GM18867 (cell line): ENCODE results near the gene STAT4.

Experiments used
- ATAC-seq: cut with Tn5 transposase; IDR thresholded peaks from one replicate; pipeline ENCODE4 v1.9.1; 2021; ENCODE audit warnings: mild to moderate bottlenecking, moderate library complexity; ENCODE audit not compliant: unreplicated experiment

The STAT4 gene

GRCh38 chr2:191150600-191151330 lies at the start of gene STAT4:
Gene STAT4 (minus strand): TSS chr2:191150994. CDS start chr2:191148203, 2,791 bp downstream.
- peak; percentile 84 for ATAC-seq

- ATAC-seq = no peak
These were observed 49.2 kb upstream of the STAT4 start for GRCh38 chr2:191199929-191200512.

GRCh38 chr2:191198271-191198670 lies 47.5 kb upstream of the STAT4 start:
- no peak for ATAC-seq

- ATAC-seq = no peak
These were observed 46.3 kb upstream of the STAT4 start for GRCh38 chr2:191197096-191197495.

- ATAC-seq = no peak
These were observed 44.2 kb upstream of the STAT4 start for GRCh38 chr2:191195021-191195420.

GRCh38 chr2:191190861-191191552 lies 40.2 kb upstream of the STAT4 start:
- no peak for ATAC-seq

GRCh38 chr2:191190435-191190834 lies 39.6 kb upstream of the STAT4 start:
- no peak for ATAC-seq

GRCh38 chr2:191189112-191189635 lies 38.4 kb upstream of the STAT4 start:
- ATAC-seq = no peak

- no peak for ATAC-seq
These were observed 37.8 kb upstream of the STAT4 start for GRCh38 chr2:191188550-191189093.

- no peak for ATAC-seq
These were observed 36.5 kb upstream of the STAT4 start for GRCh38 chr2:191187105-191187829.

- ATAC-seq = no peak
These were observed 33.7 kb upstream of the STAT4 start for GRCh38 chr2:191184457-191184856.

- no peak for ATAC-seq
These were observed 32.7 kb upstream of the STAT4 start for GRCh38 chr2:191183516-191183915.

- ATAC-seq = no peak
These were observed 32.3 kb upstream of the STAT4 start for GRCh38 chr2:191183081-191183480.

GRCh38 chr2:191180713-191181112 lies 29.9 kb upstream of the STAT4 start:
- no peak for ATAC-seq

- ATAC-seq = no peak
These were observed 29.5 kb upstream of the STAT4 start for GRCh38 chr2:191180276-191180675.

- no peak for ATAC-seq
These were observed 28.2 kb upstream of the STAT4 start for GRCh38 chr2:191178806-191179514.

GRCh38 chr2:191177751-191178736 lies 27.2 kb upstream of the STAT4 start:
- no peak for ATAC-seq

- peak; percentile 33 for ATAC-seq
These were observed 26.1 kb upstream of the STAT4 start for GRCh38 chr2:191176801-191177438.

GRCh38 chr2:191176305-191176704 lies 25.5 kb upstream of the STAT4 start:
- ATAC-seq = peak; percentile 67
